Amniotic epithelial cell (primary cell): ENCODE data around the gene ST8SIA2.

ENCODE experiments used
- DNase-seq: peaks from one replicate; pipeline ENCODE4 v3.0.0-alpha.2; 2010; ENCODE audit warnings: low read depth

ST8SIA2 gene

GRCh38 chr15:92494806-92495336 lies 101.2 kb downstream of the ST8SIA2 start:
- no peak for DNase-seq

GRCh38 chr15:92495446-92495845 lies 101.8 kb downstream of the ST8SIA2 start:
- DNase-seq = no peak

DNA sequence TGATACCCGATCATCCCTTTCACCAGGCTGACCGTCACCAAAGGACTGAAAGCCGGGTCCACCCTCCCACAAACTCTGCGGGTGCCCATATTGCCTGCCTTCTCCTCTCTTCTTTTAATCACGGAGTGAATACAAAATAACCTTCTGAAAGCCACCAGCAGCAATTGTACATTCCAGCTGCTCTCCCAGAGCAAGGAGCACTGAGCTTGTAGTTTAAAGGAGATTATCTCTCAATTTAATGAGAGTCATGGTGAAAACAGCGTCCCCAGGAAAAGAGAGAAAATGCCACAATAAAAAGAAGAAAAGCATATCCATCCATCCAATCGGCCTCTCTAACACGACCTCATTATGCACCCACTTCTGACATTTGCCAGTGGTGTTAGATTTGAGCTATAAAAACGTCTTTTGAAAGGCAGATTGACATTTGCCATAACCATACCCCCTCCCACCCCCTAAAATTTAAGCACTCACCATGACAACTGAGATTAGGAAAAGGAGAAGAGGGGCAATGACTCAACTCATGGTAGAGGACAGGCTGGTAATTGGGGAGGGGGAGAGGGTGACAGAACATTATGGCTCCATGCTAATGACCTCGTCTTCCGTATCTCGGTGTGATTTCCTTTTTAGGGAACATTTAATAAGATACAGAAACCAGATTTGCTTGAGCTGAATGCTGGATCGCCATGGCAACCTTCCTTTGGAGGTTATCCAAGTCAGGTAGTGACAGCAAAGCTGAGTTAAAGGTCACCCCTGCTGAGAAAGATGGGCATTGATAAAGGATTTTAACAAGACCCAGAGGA lies 106.2 kb downstream of the ST8SIA2 start:
- no peak for DNase-seq

- no peak for DNase-seq
Measured at GRCh38 chr15:92502336-92502735, 108.7 kb downstream of the ST8SIA2 start.

DNA sequence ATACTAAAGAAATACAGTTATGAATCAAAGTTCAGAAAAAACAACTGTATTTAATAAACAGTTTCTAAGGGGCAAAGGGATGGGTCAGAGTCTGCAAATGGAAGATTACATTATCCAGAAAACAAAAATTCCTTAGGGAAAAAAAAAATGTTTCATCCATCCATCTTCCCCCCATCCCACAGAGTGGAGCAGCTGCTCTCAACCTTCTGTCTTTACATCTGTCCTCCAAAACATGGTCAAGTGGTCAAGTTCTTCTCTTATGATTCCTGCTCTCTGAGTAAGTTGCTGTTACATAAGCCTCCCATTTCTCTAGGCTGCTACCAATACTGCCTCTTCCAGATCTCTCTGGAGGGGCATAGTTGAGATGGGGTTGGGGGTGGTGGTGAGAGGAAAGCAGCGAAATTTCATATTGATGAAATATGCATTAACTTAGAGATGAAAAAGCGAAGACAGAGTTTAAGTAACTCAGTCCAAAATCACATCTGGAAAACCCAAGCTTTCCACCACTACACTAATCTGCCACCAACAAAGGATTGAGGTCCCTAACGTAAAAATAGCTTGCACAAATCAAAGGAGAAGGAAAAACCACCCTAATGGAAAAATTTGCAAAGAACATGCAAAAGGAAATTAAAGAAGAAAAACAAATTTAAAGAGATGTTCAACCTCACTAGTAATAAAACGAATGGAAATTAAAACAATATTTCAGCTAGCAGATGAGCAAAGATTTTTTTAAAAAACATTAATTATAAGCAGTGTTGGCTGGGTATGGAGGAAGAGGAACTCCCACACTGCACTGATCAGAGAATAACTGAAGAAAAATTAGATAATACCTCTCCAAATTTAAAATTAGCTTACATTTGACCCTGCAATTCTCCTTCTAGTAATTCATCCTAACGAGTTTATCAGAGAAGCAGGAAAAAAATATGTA lies 109.5 kb downstream of the ST8SIA2 start:
- DNase-seq = no peak

DNA sequence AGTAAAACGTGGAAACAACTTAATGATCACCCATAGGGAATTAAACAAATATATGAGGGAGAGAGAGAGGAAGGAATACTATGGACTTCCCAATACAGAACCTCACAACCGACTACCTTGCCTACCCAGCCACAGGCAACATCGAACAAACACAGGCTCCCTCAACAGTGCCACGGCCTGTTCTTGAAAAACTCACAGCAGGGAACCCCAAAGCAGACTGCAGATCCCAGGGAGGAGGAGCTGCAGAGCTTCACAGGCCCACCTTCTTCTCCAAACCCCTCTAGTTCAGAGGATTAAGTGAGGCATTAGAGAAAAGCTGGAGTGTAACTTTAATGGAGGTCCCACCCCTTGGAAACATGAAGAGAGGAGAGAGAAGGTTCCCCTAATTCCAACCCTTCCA lies 110.2 kb downstream of the ST8SIA2 start:
- DNase-seq = no peak

GRCh38 chr15:92505611-92506010 lies 111.9 kb downstream of the ST8SIA2 start:
- DNase-seq = no peak

GRCh38 chr15:92506506-92506905 lies 112.8 kb downstream of the ST8SIA2 start:
- no peak for DNase-seq

DNA sequence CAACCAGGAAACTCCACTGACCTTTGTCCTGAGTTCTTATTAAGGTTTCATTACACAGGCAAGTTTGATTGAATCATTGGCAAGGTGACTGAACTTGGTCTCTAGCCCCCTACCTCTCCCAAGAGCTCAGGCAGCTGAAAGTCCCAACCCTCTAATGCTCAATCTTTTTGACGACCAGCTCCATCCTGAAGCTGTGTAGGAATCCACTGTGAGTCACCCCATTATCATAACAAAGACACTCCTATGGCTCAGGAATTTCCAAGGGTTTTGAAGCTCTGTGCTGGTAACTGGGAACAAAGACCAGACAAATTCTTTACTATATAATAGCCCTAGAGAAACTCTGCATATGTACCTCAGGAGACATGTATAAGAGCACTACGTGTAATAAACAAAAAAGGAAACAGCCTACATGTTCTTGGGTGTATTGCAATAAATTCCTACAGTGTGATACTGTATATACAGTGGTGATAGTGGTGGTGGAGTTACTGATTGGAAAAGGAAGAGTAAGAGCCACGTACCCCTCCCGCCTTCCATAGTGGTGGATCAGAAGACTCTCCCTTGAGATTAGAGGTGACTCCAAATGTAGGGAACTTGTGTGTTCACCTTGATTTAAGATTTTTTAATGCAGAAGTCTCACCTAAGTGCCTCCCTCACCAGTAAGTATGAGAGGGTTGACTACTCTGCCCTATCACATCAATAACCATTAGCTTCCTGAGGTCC lies 116.6 kb downstream of the ST8SIA2 start:
- no peak for DNase-seq
